GM23248 (cell line): ENCODE measurements around the gene RIPPLY1. TPM values are rescaled to one million over a fixed set of nuclear protein-coding genes. Genes with fewer than 3 reads are reported as not detected.

Source experiments
- DNase-seq: peaks from one replicate; pipeline ENCODE4 v3.0.0-alpha.2; 2015
- H2AFZ ChIP-seq: fragments of 200-600 bp; sonication (generic); 2 replicates; pipeline ENCODE4 v1.6.1; 2016; ENCODE audit warnings: antibody characterized with exemption
- H3F3A ChIP-seq: fragments of 200-600 bp; sonication (generic); 2 replicates; pipeline ENCODE4 v1.6.1; 2016; ENCODE audit warnings: mild to moderate bottlenecking, antibody characterized with exemption, mixed run types; ENCODE audit not compliant: insufficient read depth
- H3K27ac ChIP-seq: fragments of 200-600 bp; sonication (generic); 2 replicates; pipeline ENCODE4 v1.5.1; 2016; ENCODE audit warnings: mild to moderate bottlenecking
- H3K27me3 ChIP-seq: fragments of 200-600 bp; sonication (generic); replicated peaks from 2 replicates; pipeline ENCODE4 v1.6.1; 2016; ENCODE audit warnings: mild to moderate bottlenecking; ENCODE audit not compliant: insufficient read depth
- H3K36me3 ChIP-seq: fragments of 200-600 bp; sonication (generic); 2 replicates; pipeline ENCODE4 v1.6.1; 2016; ENCODE audit warnings: low read depth, mild to moderate bottlenecking
- H3K4me1 ChIP-seq: fragments of 200-600 bp; sonication (generic); 2 replicates; pipeline ENCODE4 v1.6.1; 2016; ENCODE audit warnings: mild to moderate bottlenecking; ENCODE audit not compliant: insufficient read depth
- H3K4me2 ChIP-seq: fragments of 200-600 bp; sonication (generic); one replicate; pipeline ENCODE4 v1.6.1; 2016; ENCODE audit warnings: mild to moderate bottlenecking; ENCODE audit not compliant: unreplicated experiment
- H3K4me3 ChIP-seq: fragments of 200-600 bp; sonication (generic); 2 replicates; pipeline ENCODE4 v1.5.1; 2016; ENCODE audit warnings: mild to moderate bottlenecking
- H3K79me2 ChIP-seq: fragments of 200-600 bp; sonication (generic); 2 replicates; pipeline ENCODE4 v1.6.1; 2016; ENCODE audit warnings: mild to moderate bottlenecking; ENCODE audit not compliant: insufficient read depth
- H3K9ac ChIP-seq: fragments of 200-600 bp; sonication (generic); 2 replicates; pipeline ENCODE4 v1.6.1; 2016; ENCODE audit warnings: mild to moderate bottlenecking
- H3K9me2 ChIP-seq: fragments of 200-600 bp; sonication (generic); 2 replicates; pipeline ENCODE4 v1.6.1; 2016; ENCODE audit warnings: mixed run types, mild to moderate bottlenecking, moderate library complexity; ENCODE audit not compliant: insufficient read depth
- H3K9me3 ChIP-seq: fragments of 200-600 bp; sonication (generic); one replicate; pipeline ENCODE4 v1.6.1; 2017; ENCODE audit warnings: low read depth
- H4K20me1 ChIP-seq: fragments of 200-600 bp; sonication (generic); 2 replicates; pipeline ENCODE4 v1.6.0; 2016; ENCODE audit not compliant: insufficient read depth
- EZH2 ChIP-seq: fragments of 200-600 bp; sonication (generic); IDR thresholded peaks from 2 replicates; pipeline ENCODE4 v1.6.1; 2018; ENCODE audit warnings: antibody characterized with exemption, mild to moderate bottlenecking; ENCODE audit not compliant: insufficient read depth, poor library complexity, severe bottlenecking
- EZH2phosphoT487 ChIP-seq: fragments of 200-600 bp; sonication (generic); IDR thresholded peaks from 2 replicates; pipeline ENCODE4 v1.6.1; 2018; ENCODE audit warnings: antibody characterized with exemption, moderate library complexity, mild to moderate bottlenecking, low read depth; ENCODE audit not compliant: insufficient read depth
- WGBS, 2 experiments: methylation state at CpG; one replicate each; pipeline ENCODE4 v1.1.6; 2015 to 2017; ENCODE audit warnings: low lambda C conversion rate in 2 of 2, low coverage in 1 of 2; ENCODE audit errors: missing lambda C conversion rate in 2 of 2; 5-methylcytosine and 5-hydroxymethylcytosine counted together
- in situ Hi-C: fragments of 300-500 bp; cut with MboI; formaldehyde crosslinking; loops from 2 replicates; pipeline ENCODE4 v1.15.0; 2020
- polyA plus RNA-seq: library from polyadenylated mRNA; unstranded; fragments of >200 nt; fragmentation: Nextera tagmentation; extraction: Ambion mirVana; gene quantifications from 2 replicates; pipeline ENCODE4 v1.2.1, GENCODE V29; 2016
- total RNA-seq: library from RNA; depleted of rRNA; stranded (reverse); fragments of >200 nt; shearing (Covaris generic); gene quantifications from 2 replicates; pipeline ENCODE4 v1.2.3, GENCODE V29; 2014

Gene RIPPLY1
- total and polyA plus RNA-seq, 2 experiments from 2014 or later, result not detected

- Histone ChIP-seq H3K4me1 (peaks cover 11% of the 10 kb centered on the region), H3K27me3 (no peaks in the 10 kb centered on the region), H3K9me2 (no peaks in the 10 kb centered on the region), H3K9me3 (no peaks in the 10 kb centered on the region), H2AFZ (no peak overlapping the region), H3K4me3 (no peak overlapping the region), H4K20me1 (no peaks in the 10 kb centered on the region), H3K79me2 (no peaks in the 10 kb centered on the region), H3K36me3 (no peaks in the 10 kb centered on the region), H3K4me2 (no peak overlapping the region), H3K27ac (no peak overlapping the region), H3F3A (no peaks in the 10 kb centered on the region), H3K9ac (no peak overlapping the region)
- TF ChIP-seq EZH2 (no peak), EZH2phosphoT487 (no peak)
- no peak for DNase-seq
- 100% methylated on average over 2 of the region's 2 CpGs for WGBS, 2 experiments
- in situ Hi-C loops, result no loop called here
These were observed 47.2 kb upstream of the RIPPLY1 start for GRCh38 chrX:106950381-106950780.

DNA sequence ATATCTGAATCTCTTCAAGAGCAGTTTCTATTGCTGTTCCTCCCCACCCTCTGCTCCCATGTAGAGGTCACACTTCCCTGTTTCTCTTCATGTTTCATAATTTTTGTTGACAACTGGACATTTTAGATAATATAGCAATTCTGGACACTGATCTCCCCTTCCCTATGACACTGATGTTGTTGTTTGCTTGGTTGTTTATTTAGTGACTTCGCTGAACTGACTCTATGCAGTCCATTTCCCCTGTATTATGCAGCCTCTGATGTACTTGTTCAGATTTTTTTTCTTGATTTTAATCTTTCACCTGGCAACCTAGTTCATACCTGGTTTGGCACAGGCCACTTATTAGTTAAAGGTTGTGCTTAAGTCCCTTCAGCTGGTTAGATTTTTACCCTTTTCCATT lies 46.2 kb upstream of the RIPPLY1 start:
- no peaks in the 10 kb centered on the region for H3K27me3 ChIP-seq
- WGBS, 2 experiments, result 92 to 100% methylated on average over 1 of the region's 1 CpG
- no peaks in the 10 kb centered on the region for H3F3A ChIP-seq

GRCh38 chrX:106948641-106949040 lies 45.5 kb upstream of the RIPPLY1 start:
- in situ Hi-C loops, result no loop called here
- H3K9me2 ChIP-seq, result no peaks in the 10 kb centered on the region
- no peaks in the 10 kb centered on the region for H3K36me3 ChIP-seq
- no peak overlapping the region for H3K4me2 ChIP-seq
- H3K4me3 ChIP-seq, result no peak overlapping the region
- no peaks in the 10 kb centered on the region for H3K79me2 ChIP-seq
- H3K9me3 ChIP-seq, result no peaks in the 10 kb centered on the region
- no peaks in the 10 kb centered on the region for H3K4me1 ChIP-seq
- TF ChIP-seq EZH2phosphoT487 (no peak), EZH2 (no peak)
- no peak overlapping the region for H3K27ac ChIP-seq
- H2AFZ ChIP-seq, result no peak overlapping the region
- H4K20me1 ChIP-seq, result no peaks in the 10 kb centered on the region
- 61 to 69% methylated on average over 3 of the region's 3 CpGs for WGBS, 2 experiments
- H3F3A ChIP-seq, result no peaks in the 10 kb centered on the region
- peak; percentile 42 for DNase-seq
- no peak overlapping the region for H3K9ac ChIP-seq
- no peaks in the 10 kb centered on the region for H3K27me3 ChIP-seq

More for the DNA sequence above, 46.2 kb upstream of the RIPPLY1 start:
- Histone ChIP-seq H4K20me1 (no peaks in the 10 kb centered on the region), H3K9me3 (no peaks in the 10 kb centered on the region), H3K27ac (no peak overlapping the region), H2AFZ (no peak overlapping the region), H3K79me2 (no peaks in the 10 kb centered on the region), H3K36me3 (no peaks in the 10 kb centered on the region), H3K4me3 (no peak overlapping the region), H3K4me1 (peaks cover 1% of the 10 kb centered on the region; the same call in 1 of the 2 replicates), H3K4me2 (no peak overlapping the region), H3K9ac (no peak overlapping the region), H3K9me2 (no peaks in the 10 kb centered on the region)
- no peak for DNase-seq
- in situ Hi-C loops, result no loop called here
- TF ChIP-seq EZH2 (no peak), EZH2phosphoT487 (no peak)

DNA sequence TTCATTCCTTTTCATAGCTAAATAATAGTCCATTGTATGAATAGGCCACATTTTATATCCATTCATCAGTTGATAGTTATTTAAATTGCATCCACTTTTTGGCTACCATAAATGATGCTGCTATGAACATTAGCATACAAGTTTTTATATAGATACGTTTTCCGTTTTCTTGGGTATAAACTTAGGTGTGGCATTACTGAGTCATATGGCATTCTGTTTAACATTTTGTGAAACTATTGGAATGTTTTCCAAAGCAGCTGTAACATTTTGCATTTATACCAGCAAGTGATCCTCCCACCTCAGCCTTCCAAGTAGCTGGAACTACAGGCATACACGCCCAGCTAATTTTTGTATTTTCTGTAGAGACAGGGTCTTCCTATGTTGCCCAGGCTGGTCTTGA lies 43.3 kb upstream of the RIPPLY1 start:
- Histone ChIP-seq H3K4me2 (no peak overlapping the region), H3K27ac (no peak overlapping the region), H3K9ac (no peak overlapping the region), H3K4me1 (no peaks in the 10 kb centered on the region), H3K27me3 (no peaks in the 10 kb centered on the region), H4K20me1 (no peaks in the 10 kb centered on the region), H3K4me3 (no peak overlapping the region), H3F3A (no peaks in the 10 kb centered on the region), H3K79me2 (no peaks in the 10 kb centered on the region), H3K9me3 (no peaks in the 10 kb centered on the region), H2AFZ (no peak overlapping the region), H3K36me3 (no peaks in the 10 kb centered on the region; the same call in 1 of the 2 replicates), H3K9me2 (no peaks in the 10 kb centered on the region)
- WGBS, 2 experiments, result 98 to 100% methylated on average over 3 of the region's 3 CpGs
- in situ Hi-C loops, result no loop called here
- DNase-seq, result no peak
- TF ChIP-seq EZH2 (no peak), EZH2phosphoT487 (no peak)

DNA sequence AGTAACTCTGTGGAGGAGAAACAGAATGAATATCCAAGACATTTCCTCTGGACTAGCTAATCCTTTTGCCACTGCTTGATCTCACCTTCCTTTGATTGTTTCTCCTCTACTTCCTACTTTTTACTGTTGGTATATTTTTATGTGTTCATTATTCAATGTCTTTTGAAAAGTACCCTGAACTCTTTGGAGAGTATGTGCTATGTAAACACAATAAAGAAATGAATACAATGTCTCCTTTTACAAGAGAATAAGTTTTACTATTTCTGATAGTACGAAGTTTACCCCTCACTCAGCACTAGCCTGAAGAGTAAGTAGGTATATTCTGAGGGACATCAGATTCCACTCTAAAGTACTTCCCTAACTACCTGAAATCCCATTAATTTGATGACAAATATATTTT lies 36.9 kb upstream of the RIPPLY1 start:
- H3K27me3 ChIP-seq, result no peaks in the 10 kb centered on the region
- H3K36me3 ChIP-seq, result no peaks in the 10 kb centered on the region; the same call in 1 of the 2 replicates
- no peaks in the 10 kb centered on the region for H3K79me2 ChIP-seq
- H3K27ac ChIP-seq, result no peak overlapping the region
- no peak overlapping the region for H3K9ac ChIP-seq
- no peaks in the 10 kb centered on the region for H3K9me2 ChIP-seq
- H3K4me1 ChIP-seq, result no peaks in the 10 kb centered on the region
- no peaks in the 10 kb centered on the region for H3F3A ChIP-seq
- no peaks in the 10 kb centered on the region for H4K20me1 ChIP-seq
- no peak overlapping the region for H2AFZ ChIP-seq
- TF ChIP-seq EZH2 (no peak), EZH2phosphoT487 (no peak)
- H3K9me3 ChIP-seq, result no peaks in the 10 kb centered on the region
- WGBS, 2 experiments, result 96 to 100% methylated on average over 1 of the region's 1 CpG
- H3K4me2 ChIP-seq, result no peak overlapping the region
- no peak overlapping the region for H3K4me3 ChIP-seq
- DNase-seq, result no peak
- in situ Hi-C loops, result no loop called here
